ENCODE results near the gene ELAVL3. TPM values are rescaled to one million over a fixed set of nuclear protein-coding genes. Genes with fewer than 3 reads are reported as not detected.

Gene ELAVL3
- total and polyA plus RNA-seq, 2 donors (not counting 3 experiments of a cell fraction or from before 2014, with no cell fraction given), result not detected

GRCh38 chr19:11463391-11463790, 17.5 kb downstream of the ELAVL3 start:
- DNase-seq (ENCODE audit: low read depth, low spot score) (no peak), FAIRE-seq (no peak)
- Histone ChIP-seq H3K9me3 (replicated peaks; ENCODE audit: control insufficient read depth, insufficient read depth, low read length) (no peaks in the 10 kb centered on the region), H3K27ac (ENCODE audit: insufficient read depth, low read depth, low read length) (no peak overlapping the region), H3K36me3 (ENCODE audit: control insufficient read depth in 2 of 2, extremely low read depth in 1 of 2, insufficient read depth in 2 of 2, low read length in 2 of 2) (no peaks in the 10 kb centered on the region), H3K79me2 (ENCODE audit: control insufficient read depth, insufficient read depth, low read length) (no peaks in the 10 kb centered on the region), H3K9me1 (replicated peaks; ENCODE audit: control insufficient read depth, extremely low read depth, insufficient read depth, low read length) (no peaks in the 10 kb centered on the region), H3K4me2 (ENCODE audit: insufficient read depth, low read length) (no peak overlapping the region), H2AFZ (ENCODE audit: low read depth, low read length) (no peak overlapping the region), H4K20me1 (replicated peaks; ENCODE audit: control insufficient read depth, extremely low read depth, insufficient read depth, low read length) (no peaks in the 10 kb centered on the region), H3K4me3 (replicated peaks in 1 of 3; ENCODE audit: insufficient read depth in 1 of 3, low read depth in 1 of 3, low read length in 3 of 3) (no peak overlapping the region), H3K27me3 (ENCODE audit: control insufficient read depth in 2 of 2, insufficient read depth in 2 of 2, low read length in 2 of 2) (no peaks in the 10 kb centered on the region), H3K4me1 (ENCODE audit: control insufficient read depth, extremely low read depth, insufficient read depth, low read length) (no peaks in the 10 kb centered on the region), H3K9ac (replicated peaks; ENCODE audit: extremely low read depth, insufficient read depth, low read length) (no peak overlapping the region)
- TF ChIP-seq POLR2A (IDR thresholded peaks at IDR 0.05; ENCODE audit: low read depth, low read length) (no peak), FOS (IDR thresholded peaks at IDR 0.05; ENCODE audit: borderline replicate concordance, insufficient read depth, low read length) (no peak), MYC (IDR thresholded peaks at IDR 0.05; ENCODE audit: low read depth, low read length) (no peak), GATA2 (IDR thresholded peaks at IDR 0.05; ENCODE audit: insufficient read depth, insufficient read length, low read depth, low read length) (no peak), POLR2AphosphoS5 (IDR thresholded peaks at IDR 0.05; ENCODE audit: insufficient read depth, low read depth, low read length) (no peak), EZH2 (IDR thresholded peaks at IDR 0.05; ENCODE audit: borderline replicate concordance, low read depth, low read length, severe bottlenecking) (no peak)
- TF ChIP-seq, protein P1, sequence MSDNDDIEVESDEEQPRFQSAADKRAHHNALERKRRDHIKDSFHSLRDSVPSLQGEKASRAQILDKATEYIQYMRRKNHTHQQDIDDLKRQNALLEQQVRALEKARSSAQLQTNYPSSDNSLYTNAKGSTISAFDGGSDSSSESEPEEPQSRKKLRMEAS (IDR thresholded peaks at IDR 0.05; ENCODE audit: insufficient read depth, insufficient read length), result no peak
- ChIA-PET CTCF (interaction anchor here (0.9 kb wide), 1 partner anchor 18 kb away, joined by 3 read pairs; no protein-coding TSS in a partner anchor), POLR2A (no interaction called here)
- intact Hi-C loops (cut with micrococcal nuclease) (no loop called here), dilution Hi-C loops (cut with MboI; ENCODE audit: extremely low pct_ligation_motif_present, low sequenced_read_pairs) (no loop called here)
- BruUV-seq (replicated peaks), result no TSS peak

DNA sequence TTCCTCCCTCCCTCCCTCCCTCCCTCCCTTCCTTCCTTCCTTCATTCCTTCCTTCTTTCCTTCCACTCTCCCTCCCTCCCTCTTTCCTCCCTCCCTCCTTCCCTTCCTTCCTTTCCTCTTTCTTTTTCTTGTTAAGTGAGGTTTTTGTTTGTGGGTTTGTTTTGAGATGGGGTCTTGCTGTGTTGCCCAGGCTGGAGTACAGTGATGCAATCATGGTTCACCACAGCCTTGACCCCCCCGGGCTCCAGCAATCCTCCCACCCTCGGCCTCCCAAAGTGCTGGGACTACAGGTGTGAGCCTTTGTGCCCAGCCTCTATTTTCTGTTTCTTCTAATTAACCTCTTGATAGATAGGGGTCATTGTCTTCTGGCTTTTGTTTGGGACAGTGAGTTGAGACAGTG, 19.4 kb downstream of the ELAVL3 start:
- FAIRE-seq, result no peak

More for the DNA sequence above, 19.4 kb downstream of the ELAVL3 start:
- intact Hi-C loops (cut with micrococcal nuclease), result no loop called here
- dilution Hi-C loops (cut with MboI; ENCODE audit: extremely low pct_ligation_motif_present, low sequenced_read_pairs), result no loop called here
- no peaks in the 10 kb centered on the region for H3K9me3 ChIP-seq (replicated peaks; ENCODE audit: control insufficient read depth, insufficient read depth, low read length)
- CTCF ChIA-PET, result no interaction called here
- no peak for DNase-seq (ENCODE audit: low read depth, low spot score)
- no peaks in the 10 kb centered on the region for H3K9me1 ChIP-seq (replicated peaks; ENCODE audit: control insufficient read depth, extremely low read depth, insufficient read depth, low read length)
- H3K27ac ChIP-seq (ENCODE audit: insufficient read depth, low read depth, low read length), result no peak overlapping the region
- no peaks in the 10 kb centered on the region for H3K27me3 ChIP-seq (ENCODE audit: control insufficient read depth in 2 of 2, insufficient read depth in 2 of 2, low read length in 2 of 2)
- H3K4me1 ChIP-seq (ENCODE audit: control insufficient read depth, extremely low read depth, insufficient read depth, low read length), result no peaks in the 10 kb centered on the region
- H4K20me1 ChIP-seq (replicated peaks; ENCODE audit: control insufficient read depth, extremely low read depth, insufficient read depth, low read length), result no peaks in the 10 kb centered on the region
- H3K4me3 ChIP-seq (replicated peaks in 1 of 3; ENCODE audit: insufficient read depth in 1 of 3, low read depth in 1 of 3, low read length in 3 of 3), result no peak overlapping the region
- no peak overlapping the region for H3K4me2 ChIP-seq (ENCODE audit: insufficient read depth, low read length)
- POLR2A ChIA-PET, result no interaction called here
- no TSS peak for BruUV-seq (replicated peaks)
- no peaks in the 10 kb centered on the region for H3K36me3 ChIP-seq (ENCODE audit: control insufficient read depth in 2 of 2, extremely low read depth in 1 of 2, insufficient read depth in 2 of 2, low read length in 2 of 2)
- no peak overlapping the region for H3K9ac ChIP-seq (replicated peaks; ENCODE audit: extremely low read depth, insufficient read depth, low read length)
- H2AFZ ChIP-seq (ENCODE audit: low read depth, low read length), result no peak overlapping the region
- TF ChIP-seq, protein P2, sequence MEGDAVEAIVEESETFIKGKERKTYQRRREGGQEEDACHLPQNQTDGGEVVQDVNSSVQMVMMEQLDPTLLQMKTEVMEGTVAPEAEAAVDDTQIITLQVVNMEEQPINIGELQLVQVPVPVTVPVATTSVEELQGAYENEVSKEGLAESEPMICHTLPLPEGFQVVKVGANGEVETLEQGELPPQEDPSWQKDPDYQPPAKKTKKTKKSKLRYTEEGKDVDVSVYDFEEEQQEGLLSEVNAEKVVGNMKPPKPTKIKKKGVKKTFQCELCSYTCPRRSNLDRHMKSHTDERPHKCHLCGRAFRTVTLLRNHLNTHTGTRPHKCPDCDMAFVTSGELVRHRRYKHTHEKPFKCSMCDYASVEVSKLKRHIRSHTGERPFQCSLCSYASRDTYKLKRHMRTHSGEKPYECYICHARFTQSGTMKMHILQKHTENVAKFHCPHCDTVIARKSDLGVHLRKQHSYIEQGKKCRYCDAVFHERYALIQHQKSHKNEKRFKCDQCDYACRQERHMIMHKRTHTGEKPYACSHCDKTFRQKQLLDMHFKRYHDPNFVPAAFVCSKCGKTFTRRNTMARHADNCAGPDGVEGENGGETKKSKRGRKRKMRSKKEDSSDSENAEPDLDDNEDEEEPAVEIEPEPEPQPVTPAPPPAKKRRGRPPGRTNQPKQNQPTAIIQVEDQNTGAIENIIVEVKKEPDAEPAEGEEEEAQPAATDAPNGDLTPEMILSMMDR (IDR thresholded peaks at IDR 0.05; ENCODE audit: extremely low read depth in 1 of 2, insufficient read depth in 1 of 2, low read depth in 1 of 2, low read length in 2 of 2), result no peak
- TF ChIP-seq EZH2 (IDR thresholded peaks at IDR 0.05; ENCODE audit: borderline replicate concordance, low read depth, low read length, severe bottlenecking), result no peak
- no peak for TF ChIP-seq POLR2A (IDR thresholded peaks at IDR 0.05; ENCODE audit: low read depth, low read length)
- TF ChIP-seq JUN (IDR thresholded peaks at IDR 0.05; ENCODE audit: borderline replicate concordance, insufficient read depth, insufficient read length, low read depth), result no peak
- TF ChIP-seq, protein P1 (IDR thresholded peaks at IDR 0.05; ENCODE audit: insufficient read depth, insufficient read length), result no peak
- TF ChIP-seq FOS (IDR thresholded peaks at IDR 0.05; ENCODE audit: borderline replicate concordance, insufficient read depth, low read length), result no peak
- no peak for TF ChIP-seq MYC (IDR thresholded peaks at IDR 0.05; ENCODE audit: low read depth, low read length)
- TF ChIP-seq GATA2 (IDR thresholded peaks at IDR 0.05; ENCODE audit: insufficient read depth, insufficient read length, low read depth, low read length), result no peak
- no peak for TF ChIP-seq POLR2AphosphoS5 (IDR thresholded peaks at IDR 0.05; ENCODE audit: insufficient read depth, low read depth, low read length)
- H3K79me2 ChIP-seq (ENCODE audit: control insufficient read depth, insufficient read depth, low read length), result no peaks in the 10 kb centered on the region

Measured in endothelial cell of umbilical vein (primary cell).